VCaP (cell line): ENCODE measurements around the gene ADIPOR2.
"Not testable (repeated sequence)": the region's sequence is repeated elsewhere in the genome, so short reads cannot be mapped to it uniquely, and the experiment has no call there.

Experiments used
- H3K27ac ChIP-seq: fragments of 450-650 bp; 2 replicates; pipeline ENCODE4 v1.5.1; 2017
- TF ChIP-seq, protein P1 (sequence below): fragments of 450-650 bp; conservative IDR thresholded peaks from 2 replicates; pipeline ENCODE4 v1.5.1; 2017; ENCODE audit warnings: mild to moderate bottlenecking, moderate library complexity

Gene ADIPOR2

DNA sequence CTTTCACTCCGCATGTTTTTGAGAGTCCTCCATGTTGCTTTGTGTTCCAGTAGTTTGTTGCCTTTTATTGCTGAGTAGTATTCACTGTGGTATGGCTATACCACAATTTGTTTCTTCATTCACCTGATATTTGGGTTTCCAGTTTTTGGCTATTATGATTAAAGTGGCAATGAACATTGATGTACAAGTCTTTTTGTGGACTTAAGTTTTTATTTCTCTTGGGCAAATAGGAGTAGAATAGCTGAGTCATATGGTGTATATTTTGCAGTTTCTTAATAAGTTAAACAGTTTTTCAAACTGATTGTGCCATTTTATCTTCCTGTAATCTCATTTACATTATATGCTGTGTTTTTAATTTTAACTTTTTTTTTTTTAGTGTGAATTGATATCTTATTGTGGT lies 16.2 kb downstream of the ADIPOR2 start:
- TF ChIP-seq, protein P1, sequence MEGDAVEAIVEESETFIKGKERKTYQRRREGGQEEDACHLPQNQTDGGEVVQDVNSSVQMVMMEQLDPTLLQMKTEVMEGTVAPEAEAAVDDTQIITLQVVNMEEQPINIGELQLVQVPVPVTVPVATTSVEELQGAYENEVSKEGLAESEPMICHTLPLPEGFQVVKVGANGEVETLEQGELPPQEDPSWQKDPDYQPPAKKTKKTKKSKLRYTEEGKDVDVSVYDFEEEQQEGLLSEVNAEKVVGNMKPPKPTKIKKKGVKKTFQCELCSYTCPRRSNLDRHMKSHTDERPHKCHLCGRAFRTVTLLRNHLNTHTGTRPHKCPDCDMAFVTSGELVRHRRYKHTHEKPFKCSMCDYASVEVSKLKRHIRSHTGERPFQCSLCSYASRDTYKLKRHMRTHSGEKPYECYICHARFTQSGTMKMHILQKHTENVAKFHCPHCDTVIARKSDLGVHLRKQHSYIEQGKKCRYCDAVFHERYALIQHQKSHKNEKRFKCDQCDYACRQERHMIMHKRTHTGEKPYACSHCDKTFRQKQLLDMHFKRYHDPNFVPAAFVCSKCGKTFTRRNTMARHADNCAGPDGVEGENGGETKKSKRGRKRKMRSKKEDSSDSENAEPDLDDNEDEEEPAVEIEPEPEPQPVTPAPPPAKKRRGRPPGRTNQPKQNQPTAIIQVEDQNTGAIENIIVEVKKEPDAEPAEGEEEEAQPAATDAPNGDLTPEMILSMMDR = no peak
- H3K27ac ChIP-seq = no peak overlapping the region

DNA sequence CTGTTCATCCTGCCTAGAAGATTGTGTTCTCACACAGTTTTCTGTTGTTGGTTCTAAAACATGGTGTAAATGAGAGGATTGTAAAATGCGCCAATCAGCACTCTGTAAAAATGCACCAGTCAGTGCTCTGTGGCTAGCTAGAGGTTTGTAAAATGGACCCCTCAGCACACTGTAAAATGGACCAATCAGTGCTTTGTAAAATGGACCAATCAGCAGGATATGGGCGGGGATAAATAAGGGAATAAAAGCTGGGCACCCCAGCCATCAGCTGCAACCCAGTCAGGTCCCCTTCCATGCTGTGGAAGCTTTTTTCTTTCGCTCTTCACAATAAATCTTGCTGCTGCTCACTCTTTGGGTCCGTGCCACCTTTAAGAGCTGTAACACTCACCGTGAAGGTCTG lies 19.1 kb downstream of the ADIPOR2 start:
- H3K27ac ChIP-seq = not testable (repeated sequence)

DNA sequence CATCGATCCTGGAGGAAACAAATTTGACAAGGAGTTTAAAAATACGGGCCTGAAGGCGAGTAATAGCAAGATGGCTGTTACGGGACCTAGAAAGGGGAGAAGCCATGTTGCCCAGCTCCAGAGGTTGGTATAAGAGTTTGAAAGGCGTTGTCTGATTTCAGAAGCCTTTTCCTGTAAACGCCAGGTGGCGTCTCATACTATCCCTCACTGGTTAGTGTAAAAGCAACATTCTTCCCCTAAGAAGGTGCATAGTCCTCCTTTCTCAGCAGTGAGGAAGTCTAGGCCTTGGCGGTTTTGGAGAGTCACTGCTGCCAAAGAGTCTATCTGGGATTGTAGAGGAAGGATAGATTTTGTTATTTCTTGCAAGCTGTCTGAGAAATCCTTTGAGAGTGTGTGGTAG lies 20.0 kb downstream of the ADIPOR2 start:
- H3K27ac ChIP-seq = not testable (repeated sequence)

DNA sequence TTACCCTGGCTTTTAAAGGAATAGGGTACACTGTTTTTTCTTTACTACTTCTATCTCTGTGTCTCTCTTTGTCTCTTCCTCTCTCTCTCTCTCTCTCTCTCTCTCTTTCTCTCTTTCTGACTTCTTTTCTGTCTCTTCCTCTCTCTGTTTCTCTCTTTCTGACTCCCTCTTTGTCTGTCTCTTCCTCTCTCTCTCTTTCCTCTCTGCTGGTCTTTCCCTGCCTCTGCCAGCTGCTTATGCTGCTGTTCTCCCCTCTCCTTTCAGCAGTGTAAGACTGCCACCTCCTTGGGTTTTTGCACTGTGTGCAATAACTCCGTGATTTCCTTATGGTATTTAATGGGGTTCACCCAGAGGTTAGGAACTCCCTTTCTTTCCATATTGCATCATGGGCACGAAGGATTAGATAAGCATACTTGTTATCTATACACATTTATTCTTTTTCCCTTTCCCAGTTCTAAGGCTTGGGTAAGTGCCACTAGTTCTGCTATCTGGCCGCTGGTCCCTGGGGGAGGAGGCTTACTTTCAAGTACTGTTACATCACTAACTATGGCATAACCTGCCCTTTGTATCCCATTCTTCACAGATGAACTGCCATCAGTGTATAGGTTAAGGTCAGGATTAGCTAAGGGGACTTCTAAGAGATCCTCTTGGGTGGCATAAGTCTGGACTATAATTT lies 20.8 kb downstream of the ADIPOR2 start:
- not testable (repeated sequence) for H3K27ac ChIP-seq

DNA sequence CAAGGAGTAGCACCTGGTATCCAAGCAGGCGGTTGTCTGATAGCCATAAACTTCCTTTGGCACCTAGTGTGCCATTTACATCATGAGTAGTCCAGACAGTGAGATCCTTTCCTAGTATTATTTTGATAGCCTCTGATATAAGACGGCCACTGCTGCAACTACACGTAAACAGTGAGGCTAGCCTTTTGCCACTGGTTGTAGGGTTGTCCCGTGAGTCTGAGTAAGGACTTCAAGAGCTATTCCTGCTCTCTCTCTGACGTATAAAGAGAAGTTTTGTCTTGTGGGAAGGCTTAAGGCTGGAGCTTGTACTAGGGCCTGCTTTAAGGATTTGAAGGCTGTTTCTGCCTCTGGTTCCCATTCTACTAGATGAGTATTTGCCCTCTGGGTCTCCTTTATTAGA lies 21.4 kb downstream of the ADIPOR2 start:
- H3K27ac ChIP-seq = not testable (repeated sequence)

DNA sequence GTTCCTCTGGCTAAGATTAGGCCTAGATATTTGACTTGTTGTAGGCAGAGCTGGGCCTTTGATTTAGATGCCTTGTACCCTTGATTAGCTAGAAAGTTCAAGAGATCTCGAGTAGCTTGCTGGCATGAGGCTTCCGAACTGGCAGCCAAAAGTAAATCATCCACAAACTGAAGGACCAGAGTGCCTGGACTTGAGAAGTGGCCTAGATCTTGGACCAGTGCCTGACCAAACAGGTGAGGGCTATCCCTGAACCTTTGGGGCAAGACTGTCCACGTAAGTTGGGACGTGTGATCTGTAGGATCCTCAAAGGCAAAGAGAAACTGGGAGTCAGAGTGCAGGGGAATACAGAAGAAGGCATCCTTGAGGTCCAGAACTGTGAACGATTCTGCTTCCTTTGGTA lies 22.0 kb downstream of the ADIPOR2 start:
- not testable (repeated sequence) for H3K27ac ChIP-seq

DNA sequence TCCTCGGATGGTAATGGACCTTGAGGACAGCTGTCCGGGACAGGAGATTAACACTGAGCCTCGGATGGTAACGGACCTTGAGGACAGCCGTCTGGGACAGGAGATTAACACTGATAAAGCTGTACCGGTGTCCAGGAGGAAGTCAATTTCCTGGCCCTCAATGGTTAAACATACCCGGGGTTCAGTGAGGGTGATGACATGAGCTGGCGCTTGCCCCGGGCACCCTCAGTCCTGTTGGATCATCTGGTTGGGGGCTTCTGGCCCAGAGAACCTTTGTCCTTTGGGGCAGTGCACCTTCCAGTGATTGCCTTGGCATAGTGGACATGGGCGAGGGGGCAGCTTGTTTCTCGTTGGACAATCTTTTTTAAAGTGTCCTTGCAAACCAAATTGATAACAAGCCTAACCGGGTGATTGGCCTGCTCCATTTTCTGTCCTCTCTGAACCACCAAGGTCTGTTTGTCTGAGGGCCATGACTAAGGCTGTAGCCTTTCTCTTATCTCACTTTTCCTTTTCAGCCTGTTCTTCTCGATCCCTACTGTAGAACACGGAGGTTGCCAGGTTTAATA lies 23.0 kb downstream of the ADIPOR2 start:
- H3K27ac ChIP-seq = not testable (repeated sequence)

DNA sequence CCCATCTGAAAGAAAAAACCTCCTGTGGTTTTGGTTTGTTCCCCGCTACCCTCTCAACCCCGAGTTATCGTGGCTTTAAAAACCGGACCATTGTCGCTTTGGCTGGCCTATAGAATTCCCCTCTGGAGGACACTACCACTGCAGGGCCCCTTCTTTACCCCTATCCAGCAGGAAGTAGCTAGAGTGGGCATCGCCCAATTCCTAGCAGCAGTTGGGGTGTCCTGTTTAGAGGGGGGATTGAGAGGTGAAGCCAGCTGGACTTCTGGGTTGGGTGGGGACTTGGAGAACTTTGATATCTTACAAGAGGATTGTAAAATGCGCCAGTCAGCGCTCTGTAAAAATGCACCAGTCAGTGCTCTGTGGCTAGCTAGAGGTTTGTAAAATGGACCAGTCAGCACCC lies 24.6 kb downstream of the ADIPOR2 start:
- not testable (repeated sequence) for H3K27ac ChIP-seq

DNA sequence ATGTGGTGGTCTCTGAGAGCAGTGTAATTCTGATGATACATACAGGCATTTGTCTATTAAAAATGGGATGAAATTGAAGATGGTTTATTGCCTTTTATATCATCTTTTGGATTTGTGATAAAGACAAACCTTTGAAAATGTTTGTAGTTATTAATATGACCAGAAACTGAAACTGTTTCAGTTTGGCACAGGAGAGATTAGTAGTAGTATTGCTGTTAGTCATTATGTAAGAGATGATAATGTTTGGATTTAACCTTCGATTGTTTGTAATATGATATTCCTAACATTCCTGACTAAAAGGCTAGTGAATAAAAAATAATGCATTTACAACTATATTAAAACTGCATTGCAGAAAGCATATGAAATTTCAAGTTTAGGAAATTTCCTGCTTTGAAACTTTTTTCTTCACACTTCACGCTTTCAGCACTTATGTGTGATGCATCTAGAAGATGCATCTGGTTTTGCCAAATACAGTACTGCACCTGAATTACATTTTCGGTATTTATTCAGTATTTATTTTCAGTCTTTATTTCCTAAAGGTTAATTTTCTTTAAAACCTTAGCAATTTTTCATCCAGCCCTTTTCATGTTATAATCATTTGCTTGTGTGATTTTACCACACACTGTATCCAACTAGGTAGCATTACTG lies 25.5 kb downstream of the ADIPOR2 start:
- TF ChIP-seq, protein P1 = no peak
- no peak overlapping the region for H3K27ac ChIP-seq

DNA sequence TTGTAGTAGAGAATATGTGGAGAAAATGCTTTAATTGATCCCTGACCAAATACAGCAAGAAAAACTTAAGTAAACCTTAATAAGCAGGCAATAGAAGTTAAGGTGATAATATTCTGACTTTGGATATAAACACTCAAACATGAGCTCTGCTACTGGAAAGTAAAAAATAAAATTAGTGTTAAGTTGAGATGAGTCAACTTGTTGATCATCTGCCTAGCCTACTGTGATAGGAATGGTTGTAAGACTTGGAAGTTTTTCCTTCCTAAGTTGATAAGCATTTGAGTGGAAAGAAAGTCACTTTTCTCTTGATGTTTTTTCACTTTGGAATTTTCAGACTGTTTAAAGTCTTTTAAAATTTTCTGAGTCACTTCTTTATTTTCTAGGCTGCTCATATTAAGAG lies 26.0 kb downstream of the ADIPOR2 start:
- TF ChIP-seq, protein P1 = no peak
- no peak overlapping the region for H3K27ac ChIP-seq

DNA sequence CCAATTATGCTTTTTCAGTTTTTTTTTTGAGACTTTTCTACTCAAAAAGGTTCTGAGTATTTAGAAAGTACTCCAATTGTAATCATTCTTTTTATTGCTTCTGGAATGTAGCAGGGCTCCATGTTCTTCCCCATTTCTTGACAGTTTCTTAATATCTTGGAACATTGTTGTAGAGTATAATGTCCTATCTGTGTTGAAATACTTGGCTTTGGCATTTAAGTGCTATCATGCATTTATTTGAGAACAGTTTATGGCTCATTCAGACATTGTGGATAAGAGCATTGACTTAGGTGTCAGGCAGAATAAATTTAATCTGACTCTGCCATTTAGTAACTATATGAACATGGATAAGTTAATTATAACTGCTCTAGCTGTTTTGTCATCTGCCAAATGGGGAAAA lies 28.3 kb downstream of the ADIPOR2 start:
- no peak overlapping the region for H3K27ac ChIP-seq
- TF ChIP-seq, protein P1 = no peak
